Epidermal melanocyte (primary cell): Measurements from ENCODE around the gene CDK3.
"Not testable (repeated sequence)": the region's sequence is repeated elsewhere in the genome, so short reads cannot be mapped to it uniquely, and the experiment has no call there.

ENCODE experiments used
- DNase-seq: peaks from one replicate; pipeline ENCODE4 v3.0.0; 2011; ENCODE audit warnings: low spot score; ENCODE audit not compliant: insufficient read length

The CDK3 gene

GRCh38 chr17:76038050-76038449 is 37.4 kb downstream of the CDK3 start:
- no peak for DNase-seq

GRCh38 chr17:76039121-76039520 is 38.5 kb downstream of the CDK3 start:
- no peak for DNase-seq

GRCh38 chr17:76040376-76040775 is 39.7 kb downstream of the CDK3 start:
- no peak for DNase-seq

- not testable (repeated sequence) for DNase-seq
Observed at GRCh38 chr17:76042868-76043267, 42.2 kb downstream of the CDK3 start.

- not testable (repeated sequence) for DNase-seq
Observed at GRCh38 chr17:76044475-76045007, 43.9 kb downstream of the CDK3 start.

- no peak for DNase-seq
Observed at GRCh38 chr17:76046064-76046463, 45.4 kb downstream of the CDK3 start.

- no peak for DNase-seq
Observed at GRCh38 chr17:76048025-76048605, 47.5 kb downstream of the CDK3 start.

- DNase-seq: no peak
Observed at GRCh38 chr17:76048711-76049110, 48.1 kb downstream of the CDK3 start.

GRCh38 chr17:76049239-76049638 is 48.6 kb downstream of the CDK3 start:
- DNase-seq: no peak

- no peak for DNase-seq
Observed at GRCh38 chr17:76049836-76050537, 49.3 kb downstream of the CDK3 start.

- no peak for DNase-seq
Observed at GRCh38 chr17:76050538-76051467, 50.1 kb downstream of the CDK3 start.

- no peak for DNase-seq
Observed at GRCh38 chr17:76051561-76051960, 50.9 kb downstream of the CDK3 start.

GRCh38 chr17:76053246-76054111 is 52.8 kb downstream of the CDK3 start:
- no peak for DNase-seq

GRCh38 chr17:76054112-76054476 is 53.4 kb downstream of the CDK3 start:
- no peak for DNase-seq
